NCI-H1048 (cell line): Measurements from ENCODE around the gene RAB11FIP4.

Source experiments
- DNase-seq: peaks from one replicate; lab custom pipeline; 2025; lab: John Stamatoyannopoulos, UW

RAB11FIP4 gene

GRCh38 chr17:31487063-31487647 is 95.7 kb downstream of the RAB11FIP4 start:
- no peak for DNase-seq

- peak; percentile 93 for DNase-seq
Measured at GRCh38 chr17:31487648-31488263, 96.3 kb downstream of the RAB11FIP4 start.

- DNase-seq, result no peak
Measured at GRCh38 chr17:31488264-31488981, 96.9 kb downstream of the RAB11FIP4 start.

GRCh38 chr17:31488982-31489294 is 97.5 kb downstream of the RAB11FIP4 start:
- no peak for DNase-seq

GRCh38 chr17:31489295-31490018 is 98.0 kb downstream of the RAB11FIP4 start:
- DNase-seq, result no peak

- DNase-seq, result no peak
Measured at GRCh38 chr17:31490019-31490650, 98.7 kb downstream of the RAB11FIP4 start.

GRCh38 chr17:31490671-31491375 is 99.3 kb downstream of the RAB11FIP4 start:
- DNase-seq, result no peak

GRCh38 chr17:31491376-31492131 is 100.1 kb downstream of the RAB11FIP4 start:
- no peak for DNase-seq

GRCh38 chr17:31492206-31492605 is 100.7 kb downstream of the RAB11FIP4 start:
- no peak for DNase-seq

- no peak for DNase-seq
Measured at GRCh38 chr17:31492880-31493655, 101.6 kb downstream of the RAB11FIP4 start.

- no peak for DNase-seq
Measured at GRCh38 chr17:31493656-31494155, 102.2 kb downstream of the RAB11FIP4 start.

GRCh38 chr17:31494259-31495021 is 103.0 kb downstream of the RAB11FIP4 start:
- no peak for DNase-seq

- DNase-seq, result no peak
Measured at GRCh38 chr17:31495022-31495885, 103.8 kb downstream of the RAB11FIP4 start.

- no peak for DNase-seq
Measured at GRCh38 chr17:31496097-31496496, 104.6 kb downstream of the RAB11FIP4 start.

- DNase-seq, result no peak
Measured at GRCh38 chr17:31496601-31497000, 105.1 kb downstream of the RAB11FIP4 start.

GRCh38 chr17:31497431-31497830 is 106.0 kb downstream of the RAB11FIP4 start:
- DNase-seq, result no peak

GRCh38 chr17:31497994-31498826 is 106.7 kb downstream of the RAB11FIP4 start:
- no peak for DNase-seq
